Urothelium cell line (cell line): ENCODE results near the gene BAZ1B.
"Not testable (repeated sequence)": the region's sequence is repeated elsewhere in the genome, so short reads cannot be mapped to it uniquely, and the experiment has no call there.

Source experiments
- DNase-seq: peaks from one replicate; pipeline ENCODE4 v3.0.0; 2011; ENCODE audit warnings: low spot score, mixed read lengths
- FAIRE-seq: peaks from 2 replicates; lab custom pipeline; 2011; peaks lifted over from hg19 to GRCh38; lab: Jason Lieb, UNC

The BAZ1B gene

GRCh38 chr7:73522105-73522872 lies at the start of gene BAZ1B:
Gene BAZ1B, minus strand, starts transcription at chr7:73522293. Its CDS starts 360 bp downstream, at chr7:73521933.
- peak; percentile 68 for FAIRE-seq
- peak; percentile 99 for DNase-seq

GRCh38 chr7:73570977-73571376 lies 48.9 kb upstream of the BAZ1B start:
- no peak for FAIRE-seq
- no peak for DNase-seq

GRCh38 chr7:73570521-73570920 lies 48.4 kb upstream of the BAZ1B start:
- DNase-seq, result no peak
- FAIRE-seq, result no peak

GRCh38 chr7:73569042-73569608 lies 47.0 kb upstream of the BAZ1B start:
- FAIRE-seq (no peak), DNase-seq (no peak)

GRCh38 chr7:73567846-73568685 lies 46.0 kb upstream of the BAZ1B start:
- FAIRE-seq, result no peak
- DNase-seq, result no peak

GRCh38 chr7:73567140-73567539 lies 45.0 kb upstream of the BAZ1B start:
- DNase-seq (no peak), FAIRE-seq (no peak)

GRCh38 chr7:73566431-73566830 lies 44.3 kb upstream of the BAZ1B start:
- not testable (repeated sequence) for DNase-seq, FAIRE-seq

- FAIRE-seq (no peak), DNase-seq (no peak)
These were observed 43.7 kb upstream of the BAZ1B start for GRCh38 chr7:73565675-73566340.

- FAIRE-seq (no peak), DNase-seq (peak; percentile 60)
These were observed 38.2 kb upstream of the BAZ1B start for GRCh38 chr7:73560109-73560835.

- no peak for FAIRE-seq
- DNase-seq, result peak; percentile 93
These were observed 35.5 kb upstream of the BAZ1B start, which contains the start of gene BCL7B for GRCh38 chr7:73557397-73558257. Gene BCL7B, minus strand, starts transcription at chr7:73557690. Its CDS starts 112 bp downstream, at chr7:73557578.

- peak; percentile 79 for FAIRE-seq
- peak; percentile 98 for DNase-seq
These were observed 35.0 kb upstream of the BAZ1B start for GRCh38 chr7:73557108-73557396.

- DNase-seq (no peak), FAIRE-seq (no peak)
These were observed 34.4 kb upstream of the BAZ1B start for GRCh38 chr7:73556208-73557107.

- DNase-seq, result no peak
These were observed 33.4 kb upstream of the BAZ1B start for GRCh38 chr7:73555411-73555982.

GRCh38 chr7:73550093-73550492 lies 28.0 kb upstream of the BAZ1B start:
- not testable (repeated sequence) for FAIRE-seq, DNase-seq

More at GRCh38 chr7:73555411-73555982, 33.4 kb upstream of the BAZ1B start:
- FAIRE-seq, result no peak

GRCh38 chr7:73549176-73549575 lies 27.1 kb upstream of the BAZ1B start:
- FAIRE-seq (no peak), DNase-seq (no peak)

GRCh38 chr7:73547841-73548240 lies 25.7 kb upstream of the BAZ1B start:
- no peak for DNase-seq
- FAIRE-seq, result no peak

- DNase-seq, result no peak
- FAIRE-seq, result no peak
These were observed 22.6 kb upstream of the BAZ1B start for GRCh38 chr7:73544678-73545077.

- DNase-seq (no peak), FAIRE-seq (no peak)
These were observed 19.6 kb upstream of the BAZ1B start for GRCh38 chr7:73541722-73542121.
